Posterior vena cava (tissue), 2 donors: Measurements from ENCODE around the gene FLNB. TPM values are rescaled to one million over a fixed set of nuclear protein-coding genes. Genes with fewer than 3 reads are reported as not detected.
"Not testable (repeated sequence)": the region's sequence is repeated elsewhere in the genome, so short reads cannot be mapped to it uniquely, and the experiment has no call there.

Experiments used
- DNase-seq: peaks from one replicate; pipeline ENCODE4 v3.0.0-alpha.2; 2020; ENCODE audit warnings: low spot score
- intact Hi-C, 2 donors: fragments of 100-400 bp; cut with DNase I; formaldehyde crosslinking; loops; one replicate each; pipeline versions ENCODE4 v1.14.1 to v1.14.2; 2022 to 2023
- total RNA-seq, 2 donors: library from RNA; stranded (reverse); fragmentation: NEBNext Ultra II Directional; extraction: Animal tissue kit (Norgen Biotek cat#: 25700); gene quantifications; one replicate each; pipeline ENCODE4 v1.2.1, GENCODE V29; 2021
- donor health status: DM: yes; HTN: yes; CAD: no.
- donor health status: DM: yes; HTN: yes; CAD: no.

The FLNB gene
- total RNA-seq, 2 donors from 2014 or later: 130 to 133 TPM

- DNase-seq: peak; percentile 11
These were observed 31.4 kb downstream of the FLNB start for GRCh38 chr3:58039601-58040000.

GRCh38 chr3:58041182-58041825 is 33.1 kb downstream of the FLNB start:
- intact Hi-C loops: no loop called here
- peak; percentile 40 for DNase-seq

More at GRCh38 chr3:58039601-58040000, 31.4 kb downstream of the FLNB start:
- intact Hi-C loops: no loop called here

- intact Hi-C loops: no loop called here
- peak; percentile 6 for DNase-seq
These were observed 33.7 kb downstream of the FLNB start for GRCh38 chr3:58041826-58042324.

DNA sequence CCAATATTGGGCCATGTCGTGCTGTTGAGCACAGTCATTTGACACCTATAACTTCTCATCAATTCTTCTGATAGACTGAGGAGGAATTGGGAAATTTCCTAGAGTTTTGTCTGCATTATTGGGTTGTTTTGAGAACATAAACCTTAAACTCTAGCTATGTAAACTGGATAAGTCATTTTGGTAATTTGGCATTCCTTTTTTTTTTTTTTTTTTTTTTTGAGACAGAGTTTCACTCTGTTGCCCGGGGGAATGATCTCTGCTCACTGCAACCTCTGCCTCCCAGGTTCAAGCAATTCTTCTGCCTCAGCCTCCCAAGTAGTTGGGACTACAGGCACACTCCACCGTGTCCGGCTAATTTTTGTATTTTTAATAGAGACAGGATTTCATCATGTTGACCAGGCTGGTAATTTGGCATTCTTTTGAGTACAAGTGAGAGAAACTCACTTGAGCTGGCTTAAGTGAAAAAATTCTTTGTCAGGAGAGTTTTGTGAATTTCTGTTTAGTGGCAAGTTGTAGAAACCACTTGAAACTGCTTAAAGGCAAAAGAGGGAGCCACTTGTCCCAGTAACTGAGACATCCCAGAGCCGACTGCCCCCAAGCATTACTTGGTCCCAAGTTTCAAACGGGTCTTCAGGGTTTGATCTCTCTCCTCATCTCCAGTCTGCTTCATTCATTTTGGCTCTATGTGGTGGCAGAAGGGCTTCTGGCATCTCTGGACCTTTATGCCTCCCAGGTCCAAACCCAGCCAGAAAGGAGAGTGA is 34.9 kb downstream of the FLNB start:
- intact Hi-C loops: no loop called here
- DNase-seq: no peak

DNA sequence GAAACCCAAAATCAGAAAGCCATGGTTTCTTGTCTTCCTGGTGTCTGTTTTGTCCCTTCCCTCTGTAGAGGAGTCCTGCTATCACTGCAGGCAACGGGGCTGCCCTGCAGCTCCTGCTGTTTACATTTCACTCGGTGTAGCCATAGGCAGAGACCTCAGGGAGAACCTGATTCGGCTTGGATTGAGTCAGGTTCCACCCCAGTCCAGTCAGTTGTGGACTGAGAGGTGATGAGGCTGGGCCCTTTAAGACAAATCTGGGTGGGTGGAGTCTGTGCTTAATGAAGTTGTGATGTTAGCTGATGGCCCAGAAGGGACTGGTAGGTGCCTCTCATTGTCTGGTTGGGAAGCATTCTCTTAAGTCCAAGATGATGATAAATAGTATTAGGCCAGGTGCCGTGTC is 35.7 kb downstream of the FLNB start:
- intact Hi-C loops: no loop called here
- DNase-seq: no peak

DNA sequence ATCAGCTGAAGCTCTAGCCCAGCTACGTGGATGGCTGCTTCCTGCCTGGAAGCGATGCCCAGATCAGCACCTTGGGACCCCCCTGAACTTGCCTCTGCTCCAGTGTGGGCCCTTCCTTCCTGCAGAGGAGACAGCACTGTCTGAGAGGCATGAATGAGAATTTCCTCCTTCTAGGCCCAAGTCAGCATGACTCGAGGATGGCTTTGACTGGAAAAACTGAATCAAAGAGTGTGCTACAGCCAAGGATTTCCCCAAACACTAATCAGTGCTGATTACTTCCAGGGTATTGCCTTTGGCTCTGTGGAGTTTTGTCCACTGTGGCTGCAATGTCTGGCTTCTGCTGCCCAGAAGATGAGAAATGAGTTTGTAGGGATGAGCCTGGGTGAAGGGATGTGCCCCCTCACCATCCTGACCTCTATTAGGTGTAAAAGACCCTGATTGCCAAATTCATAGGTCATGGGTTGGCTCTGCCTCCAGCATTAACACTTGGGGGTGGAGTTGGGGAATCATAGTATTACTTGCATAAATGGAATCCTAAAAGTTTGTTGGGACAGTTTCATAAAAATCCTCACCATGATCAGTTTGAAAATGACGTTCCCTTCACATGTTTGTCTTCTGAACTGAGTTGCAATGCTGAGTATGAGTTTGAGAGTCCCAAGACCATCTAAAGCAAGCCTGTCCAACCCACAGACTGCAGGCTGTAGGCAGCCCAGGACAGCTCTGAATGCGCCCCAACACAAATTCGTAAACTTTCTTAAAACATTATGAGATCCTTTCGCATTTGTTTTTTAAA is 36.7 kb downstream of the FLNB start:
- DNase-seq: peak; percentile 67
- intact Hi-C loops: loop anchor here in 1 of 2 donors (5.0 kb wide), 1 partner anchor 38 kb away; the partner anchor contains the start of gene FLNB

DNA sequence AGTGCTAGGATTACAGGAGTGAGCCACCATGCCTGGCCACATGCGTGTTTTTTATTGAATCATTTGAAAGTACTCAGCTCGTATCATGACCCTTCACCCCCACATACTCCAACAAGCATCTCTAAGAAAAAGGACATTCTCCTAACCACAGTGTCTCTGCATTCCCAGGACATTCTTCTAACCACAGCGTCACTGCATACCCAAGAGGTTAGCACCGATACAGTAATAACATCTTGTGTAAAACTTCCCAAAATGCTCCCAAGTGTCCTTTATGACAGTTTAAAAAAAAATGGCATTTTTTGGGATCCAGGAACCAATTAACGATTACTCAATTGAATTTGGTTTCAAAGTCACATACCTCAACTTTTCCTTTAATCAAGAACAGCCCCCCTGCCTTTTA is 39.6 kb downstream of the FLNB start:
- intact Hi-C loops: loop anchor here in 1 of 2 donors (5.0 kb wide), 1 partner anchor 41 kb away; the partner anchor contains the start of gene FLNB
- no peak for DNase-seq

- intact Hi-C loops: loop anchor here in 1 of 2 donors (5.0 kb wide), 1 partner anchor 41 kb away; the partner anchor contains the start of gene FLNB
These were observed 40.1 kb downstream of the FLNB start for GRCh38 chr3:58048301-58048700.

GRCh38 chr3:58049143-58049785 is 41.0 kb downstream of the FLNB start:
- DNase-seq: no peak
- intact Hi-C loops: loop anchor here in 1 of 2 donors (5.0 kb wide), 1 partner anchor 42 kb away; the partner anchor contains the start of gene FLNB

More at GRCh38 chr3:58048301-58048700, 40.1 kb downstream of the FLNB start:
- DNase-seq: no peak

GRCh38 chr3:58051196-58051595 is 43.0 kb downstream of the FLNB start:
- intact Hi-C loops: no loop called here
- no peak for DNase-seq

DNA sequence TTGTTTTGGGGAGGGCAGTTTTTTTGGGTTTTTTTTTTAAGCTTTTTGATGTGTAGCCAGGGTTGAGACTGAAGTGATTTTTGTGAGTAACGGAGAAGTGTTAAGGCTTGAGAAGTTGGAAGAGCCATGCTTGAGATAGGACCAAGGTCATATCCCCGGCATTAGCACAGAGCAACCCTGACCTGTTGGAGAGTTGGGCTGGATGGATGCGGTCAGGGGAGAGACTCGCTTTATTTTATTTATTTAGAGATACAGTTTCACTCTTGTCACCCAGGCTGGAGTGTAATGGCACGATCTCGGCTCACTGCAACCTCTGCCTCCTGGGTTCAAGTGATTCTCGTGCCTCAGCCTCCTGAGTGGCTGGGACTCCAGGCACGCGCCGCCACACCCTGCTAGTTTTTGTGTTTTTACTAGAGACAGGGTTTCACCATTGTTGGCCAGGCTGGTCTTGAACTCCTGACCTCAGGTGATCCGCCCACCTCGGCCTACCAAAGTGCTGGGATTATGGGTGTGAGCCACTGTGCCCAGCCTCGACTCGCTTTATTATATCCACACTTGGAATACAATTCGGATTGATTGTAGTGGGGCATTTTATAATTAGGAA is 43.5 kb downstream of the FLNB start:
- intact Hi-C loops, DNase-seq: not testable (repeated sequence)

DNA sequence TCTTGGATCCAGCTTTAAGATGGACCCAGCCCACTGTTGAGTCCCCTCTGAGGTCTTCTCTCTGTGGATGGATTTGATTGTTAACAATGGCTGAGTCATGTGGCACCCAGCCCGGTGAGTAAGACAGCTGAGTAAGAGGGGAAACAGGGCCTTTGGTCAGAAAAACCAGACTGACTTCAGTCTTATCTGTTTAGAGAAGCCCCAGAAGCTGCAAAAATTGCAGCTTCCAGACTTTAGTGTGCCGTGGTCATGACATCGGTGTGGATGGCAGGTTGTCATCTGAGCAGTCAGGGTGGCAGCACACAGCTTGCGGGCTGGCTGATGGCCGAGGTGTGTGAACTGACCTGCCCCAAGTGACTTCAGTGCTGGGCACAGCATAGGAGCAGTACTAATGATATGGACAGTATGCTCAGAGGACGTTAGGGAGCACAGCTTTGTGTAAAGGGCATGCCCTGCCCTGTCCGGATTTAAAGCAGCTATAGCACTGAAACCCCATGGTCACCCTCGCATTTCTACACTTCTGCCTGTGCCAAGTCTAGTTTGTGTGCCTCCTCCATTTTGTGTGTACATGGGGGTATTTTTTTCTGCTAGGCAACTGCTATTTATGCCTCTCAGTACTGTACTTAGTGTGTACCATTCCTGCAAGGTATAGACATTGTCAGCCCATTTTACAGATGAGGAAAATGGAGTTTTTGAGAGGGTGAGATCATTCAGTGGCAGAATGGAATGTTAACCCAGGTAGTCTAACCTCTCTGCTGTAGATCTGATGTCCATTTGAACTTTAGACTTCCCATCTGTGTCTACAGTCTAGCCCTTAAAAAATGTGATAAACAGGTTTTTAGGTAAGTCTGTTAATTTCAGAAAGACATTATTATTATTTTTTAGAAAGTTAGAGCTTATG is 44.4 kb downstream of the FLNB start:
- peak; percentile 97 for DNase-seq
- intact Hi-C loops: no loop called here

GRCh38 chr3:58054652-58055051 is 46.4 kb downstream of the FLNB start:
- no peak for DNase-seq
- intact Hi-C loops: no loop called here

DNA sequence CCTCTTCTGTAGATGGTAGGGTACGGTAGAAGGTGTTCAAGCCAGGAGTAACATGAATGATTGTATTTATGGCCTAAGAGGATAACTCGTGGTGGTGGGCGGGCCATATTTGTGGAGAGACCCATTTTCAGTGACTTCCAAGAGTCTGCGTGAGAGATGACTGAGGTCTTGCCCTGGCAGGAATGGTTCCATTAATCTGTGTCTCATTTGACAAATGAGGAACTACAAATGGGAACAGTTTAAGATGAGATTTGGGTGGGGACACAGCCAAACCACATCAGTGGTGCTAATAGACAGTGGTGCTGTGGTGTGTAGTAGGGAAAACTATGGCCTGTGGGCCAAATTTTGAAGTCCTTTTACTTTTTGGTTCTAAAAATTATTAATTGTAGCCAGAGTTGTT is 47.1 kb downstream of the FLNB start:
- intact Hi-C loops: no loop called here
- no peak for DNase-seq

DNA sequence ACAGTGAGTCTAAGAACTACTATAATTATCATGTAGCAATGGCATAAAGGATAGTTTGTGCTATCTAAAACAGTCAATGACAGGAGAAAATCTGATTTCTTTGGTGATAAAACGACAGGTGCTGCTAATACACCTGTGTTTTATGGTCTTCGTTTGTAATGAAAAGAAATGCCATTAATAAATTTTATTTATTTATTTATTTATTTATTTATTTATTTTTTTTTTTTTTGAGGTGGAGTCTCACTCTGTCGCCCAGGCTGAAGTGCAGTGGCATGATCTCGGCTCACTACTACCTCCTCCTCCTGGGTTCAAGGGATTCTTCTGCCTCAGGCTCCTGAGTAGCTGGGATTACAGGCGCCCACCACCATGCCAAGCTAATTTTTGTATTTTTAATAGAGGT is 47.7 kb downstream of the FLNB start:
- DNase-seq, intact Hi-C loops: not testable (repeated sequence)

DNA sequence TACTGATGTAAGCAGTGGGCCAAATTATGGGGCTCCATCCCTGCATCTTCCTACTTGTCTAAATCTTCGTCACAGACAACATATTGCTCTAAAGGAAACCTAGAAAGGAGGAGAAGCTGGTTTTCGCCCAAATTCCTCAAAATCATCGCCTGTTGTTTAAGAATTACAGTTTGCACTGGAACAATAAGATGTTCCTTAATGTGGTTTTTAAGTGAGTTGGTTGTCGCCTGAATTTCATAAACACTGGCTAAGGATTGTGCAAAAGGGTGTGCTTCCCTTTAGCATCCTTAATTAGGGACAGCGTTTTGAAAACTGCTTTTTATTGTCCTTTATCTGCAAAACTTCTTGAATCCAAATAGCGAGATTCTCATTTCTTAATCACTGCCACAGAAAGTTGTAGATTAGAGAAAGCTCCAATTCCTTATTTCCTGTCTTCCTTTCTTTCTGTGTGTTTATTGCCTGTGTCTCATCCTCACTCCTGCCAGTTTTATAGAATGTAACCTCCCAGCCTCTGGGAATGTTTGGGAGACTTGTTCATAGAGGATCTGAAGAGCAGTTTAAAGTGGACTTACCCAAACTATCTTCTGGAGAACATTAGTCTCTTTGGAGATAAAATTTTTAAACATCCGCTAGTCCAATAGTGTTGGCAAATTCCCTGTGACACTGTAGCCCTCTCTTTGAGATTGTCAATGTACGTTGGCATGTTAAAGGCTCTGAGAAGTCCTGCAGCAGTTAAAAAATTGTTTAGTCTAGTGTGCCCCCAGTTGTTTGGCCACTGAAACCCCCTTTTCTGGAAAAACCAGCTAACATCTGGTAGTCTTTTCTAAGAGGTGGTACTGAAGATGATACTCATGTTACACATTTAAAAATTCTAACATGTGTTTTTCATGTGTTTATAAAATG is 50.4 kb downstream of the FLNB start:
- intact Hi-C loops: no loop called here
- DNase-seq: no peak
